ENCODE data around the gene RASL11B.
"Not testable (repeated sequence)": the region's sequence is repeated elsewhere in the genome, so short reads cannot be mapped to it uniquely, and the experiment has no call there.

Gene RASL11B

GRCh38 chr4:52861879-52862616 is at the start of gene RASL11B:
RASL11B (plus strand) TSS chr4:52862317; CDS start chr4:52862508, 191 bp downstream.
- Mint-ChIP-seq H3K36me3 (ENCODE audit: low read depth) (no peaks in the 10 kb centered on the region), H3K27me3 (peaks cover 59% of the 10 kb centered on the region), H3K4me1 (ENCODE audit: low read depth) (peaks cover 6% of the 10 kb centered on the region), H3K27ac (no peak within 1 kb of the TSS), H3K4me3 (peak within 1 kb of the TSS; percentile 78), H3K9me3 (peaks cover 5% of the 10 kb centered on the region)

GRCh38 chr4:52813546-52813945 is 48.6 kb upstream of the RASL11B start:
- Mint-ChIP-seq H3K27me3 (no peaks in the 10 kb centered on the region), H3K9me3 (no peaks in the 10 kb centered on the region), H3K4me3 (no peak overlapping the region), H3K27ac (no peak overlapping the region), H3K36me3 (ENCODE audit: low read depth) (no peaks in the 10 kb centered on the region), H3K4me1 (ENCODE audit: low read depth) (no peaks in the 10 kb centered on the region)

- H3K27ac Mint-ChIP-seq = no peak overlapping the region
- peaks cover 5% of the 10 kb centered on the region for H3K9me3 Mint-ChIP-seq
- H3K4me1 Mint-ChIP-seq (ENCODE audit: low read depth) = peaks cover 27% of the 10 kb centered on the region
- no peak overlapping the region for H3K4me3 Mint-ChIP-seq
- no peaks in the 10 kb centered on the region for H3K36me3 Mint-ChIP-seq (ENCODE audit: low read depth)
- H3K27me3 Mint-ChIP-seq = no peaks in the 10 kb centered on the region
Measured at GRCh38 chr4:52822583-52822971, 39.5 kb upstream of the RASL11B start.

GRCh38 chr4:52822972-52823701 is 39.0 kb upstream of the RASL11B start:
- H3K27me3 Mint-ChIP-seq = no peaks in the 10 kb centered on the region
- no peaks in the 10 kb centered on the region for H3K36me3 Mint-ChIP-seq (ENCODE audit: low read depth)
- H3K9me3 Mint-ChIP-seq = peaks cover 5% of the 10 kb centered on the region
- H3K27ac Mint-ChIP-seq = peak overlapping the region; percentile 75
- H3K4me1 Mint-ChIP-seq (ENCODE audit: low read depth) = peaks cover 27% of the 10 kb centered on the region
- H3K4me3 Mint-ChIP-seq = no peak overlapping the region

- Mint-ChIP-seq H3K9me3 (peaks cover 5% of the 10 kb centered on the region), H3K4me1 (ENCODE audit: low read depth) (peaks cover 27% of the 10 kb centered on the region), H3K27ac (peak overlapping the region; percentile 43), H3K4me3 (no peak overlapping the region), H3K36me3 (ENCODE audit: low read depth) (no peaks in the 10 kb centered on the region), H3K27me3 (no peaks in the 10 kb centered on the region)
Measured at GRCh38 chr4:52823702-52824092, 38.4 kb upstream of the RASL11B start.

GRCh38 chr4:52824270-52824602 is 37.9 kb upstream of the RASL11B start:
- no peak overlapping the region for H3K4me3 Mint-ChIP-seq
- H3K36me3 Mint-ChIP-seq (ENCODE audit: low read depth) = no peaks in the 10 kb centered on the region
- no peak overlapping the region for H3K27ac Mint-ChIP-seq
- H3K4me1 Mint-ChIP-seq (ENCODE audit: low read depth) = peaks cover 27% of the 10 kb centered on the region
- H3K27me3 Mint-ChIP-seq = no peaks in the 10 kb centered on the region
- peaks cover 5% of the 10 kb centered on the region for H3K9me3 Mint-ChIP-seq

GRCh38 chr4:52824603-52825459 is 37.3 kb upstream of the RASL11B start:
- no peaks in the 10 kb centered on the region for H3K27me3 Mint-ChIP-seq
- no peak overlapping the region for H3K27ac Mint-ChIP-seq
- H3K9me3 Mint-ChIP-seq = peaks cover 5% of the 10 kb centered on the region
- H3K4me3 Mint-ChIP-seq = no peak overlapping the region
- H3K36me3 Mint-ChIP-seq (ENCODE audit: low read depth) = no peaks in the 10 kb centered on the region
- H3K4me1 Mint-ChIP-seq (ENCODE audit: low read depth) = peaks cover 27% of the 10 kb centered on the region

- no peak overlapping the region for H3K27ac Mint-ChIP-seq
- H3K27me3 Mint-ChIP-seq = no peaks in the 10 kb centered on the region
- H3K4me3 Mint-ChIP-seq = no peak overlapping the region
- no peaks in the 10 kb centered on the region for H3K36me3 Mint-ChIP-seq (ENCODE audit: low read depth)
- peaks cover 27% of the 10 kb centered on the region for H3K4me1 Mint-ChIP-seq (ENCODE audit: low read depth)
- H3K9me3 Mint-ChIP-seq = peaks cover 5% of the 10 kb centered on the region
Measured at GRCh38 chr4:52825460-52826090, 36.5 kb upstream of the RASL11B start.

GRCh38 chr4:52833941-52834525 is 28.1 kb upstream of the RASL11B start:
- Mint-ChIP-seq H3K27ac (no peak overlapping the region), H3K9me3 (no peaks in the 10 kb centered on the region), H3K36me3 (ENCODE audit: low read depth) (no peaks in the 10 kb centered on the region), H3K4me1 (ENCODE audit: low read depth) (no peaks in the 10 kb centered on the region), H3K27me3 (peaks cover 22% of the 10 kb centered on the region), H3K4me3 (no peak overlapping the region)

GRCh38 chr4:52834641-52835456 is 27.3 kb upstream of the RASL11B start:
- peaks cover 22% of the 10 kb centered on the region for H3K27me3 Mint-ChIP-seq
- H3K4me1 Mint-ChIP-seq (ENCODE audit: low read depth); H3K27ac Mint-ChIP-seq; H3K4me3 Mint-ChIP-seq; H3K36me3 Mint-ChIP-seq (ENCODE audit: low read depth); H3K9me3 Mint-ChIP-seq: not testable (repeated sequence)

GRCh38 chr4:52836120-52836519 is 26.0 kb upstream of the RASL11B start:
- peaks cover 22% of the 10 kb centered on the region for H3K27me3 Mint-ChIP-seq
- H3K9me3 Mint-ChIP-seq = no peaks in the 10 kb centered on the region
- no peaks in the 10 kb centered on the region for H3K36me3 Mint-ChIP-seq (ENCODE audit: low read depth)
- H3K4me1 Mint-ChIP-seq (ENCODE audit: low read depth) = no peaks in the 10 kb centered on the region
- no peak overlapping the region for H3K27ac Mint-ChIP-seq
- no peak overlapping the region for H3K4me3 Mint-ChIP-seq

GRCh38 chr4:52836678-52837077 is 25.4 kb upstream of the RASL11B start:
- Mint-ChIP-seq H3K4me1 (ENCODE audit: low read depth) (no peaks in the 10 kb centered on the region), H3K9me3 (no peaks in the 10 kb centered on the region), H3K27ac (no peak overlapping the region), H3K36me3 (ENCODE audit: low read depth) (no peaks in the 10 kb centered on the region), H3K27me3 (peaks cover 22% of the 10 kb centered on the region), H3K4me3 (no peak overlapping the region)

- H3K36me3 Mint-ChIP-seq (ENCODE audit: low read depth) = no peaks in the 10 kb centered on the region
- no peak overlapping the region for H3K4me3 Mint-ChIP-seq
- H3K27ac Mint-ChIP-seq = no peak overlapping the region
- H3K27me3 Mint-ChIP-seq = peaks cover 13% of the 10 kb centered on the region
- H3K9me3 Mint-ChIP-seq = no peaks in the 10 kb centered on the region
- no peaks in the 10 kb centered on the region for H3K4me1 Mint-ChIP-seq (ENCODE audit: low read depth)
Measured at GRCh38 chr4:52837716-52838558, 24.2 kb upstream of the RASL11B start.
